Esophagus squamous epithelium (tissue), 5 donors: ENCODE measurements around the gene KRT8. TPM values are rescaled to one million over a fixed set of nuclear protein-coding genes. Genes with fewer than 3 reads are reported as not detected.

Experiments
- DNase-seq: peaks from one replicate; lab custom pipeline; 2025; lab: John Stamatoyannopoulos, UW
- H3K27ac ChIP-seq, 4 donors: fragments of 200-600 bp; sonication (generic); one replicate each; pipeline ENCODE4 v1.5.1; 2016 to 2019; ENCODE audit warnings: mild to moderate bottlenecking in 1 of 4
- H3K27me3 ChIP-seq, 4 donors: fragments of 200-600 bp; sonication (generic); 1 replicate in 3 of 4; 2 replicates in 1 of 4; pipeline versions ENCODE4 v1.5.1 to v1.6.0; 2017 to 2021; ENCODE audit warnings: antibody characterized with exemption in 1 of 4
- H3K36me3 ChIP-seq, 3 donors: fragments of 200-600 bp; sonication (generic); one replicate each; pipeline ENCODE4 v1.5.1; 2016 to 2019
- H3K4me1 ChIP-seq, 3 donors: fragments of 200-600 bp; sonication (generic); one replicate each; pipeline ENCODE4 v1.5.1; 2017 to 2019
- H3K4me3 ChIP-seq, 4 donors: fragments of 200-600 bp; sonication (generic); 1 replicate in 3 of 4; 2 replicates in 1 of 4; pipeline ENCODE4 v1.5.1; 2016 to 2019; ENCODE audit warnings: mild to moderate bottlenecking in 2 of 4, moderate library complexity in 1 of 4
- H3K9me3 ChIP-seq, 3 donors: fragments of 200-600 bp; sonication (generic); one replicate each; pipeline ENCODE4 v1.5.1; 2016 to 2019
- CTCF ChIP-seq, 6 experiments: fragments of 450-650 bp in 4 of 6; fragments of 200-600 bp in 2 of 6; sonication (generic) in 2 of 6; IDR thresholded peaks; one replicate each; pipeline ENCODE4 v1.5.1; 2016 to 2019; ENCODE audit warnings: antibody characterized with exemption in 6 of 6, mild to moderate bottlenecking in 4 of 6, moderate library complexity in 4 of 6
- POLR2A ChIP-seq, 4 donors: fragments of 450-650 bp; IDR thresholded peaks; one replicate each; pipeline ENCODE4 v1.6.1; 2017; ENCODE audit warnings: antibody characterized with exemption in 4 of 4, mild to moderate bottlenecking in 4 of 4, moderate library complexity in 3 of 4
- WGBS, 2 donors: methylation state at CpG; one replicate each; pipeline ENCODE4 v1.1.5; 2018; 5-methylcytosine and 5-hydroxymethylcytosine counted together
- intact Hi-C: fragments of 100-400 bp; cut with DNase I; formaldehyde crosslinking; loops from one replicate; pipeline ENCODE4 v1.15.0; 2022
- total RNA-seq, 4 donors: library from RNA; depleted of rRNA; stranded (reverse); fragments of >200 nt; gene quantifications; one replicate each; pipeline ENCODE4 v1.1.0, GENCODE V29; 2016
- donor health status: DM: yes; HTN: yes; CAD: no.

KRT8 gene
- total RNA-seq, 4 donors from 2014 or later, result 27.2 to 50.2 (median 38.2) TPM

GRCh38 chr12:52918784-52919183 lies 13.9 kb upstream of the KRT8 start:
- no peak overlapping the region for H3K27ac ChIP-seq
- H3K9me3 ChIP-seq, result no peaks in the 10 kb centered on the region
- WGBS, 2 donors, result 63 to 85% methylated on average over 2 of the region's 2 CpGs
- intact Hi-C loops, result no loop called here
- no peaks in the 10 kb centered on the region for H3K4me1 ChIP-seq
- TF ChIP-seq CTCF (IDR thresholded peaks at IDR 0.05) (no peak), POLR2A (IDR thresholded peaks at IDR 0.05) (no peak)
- DNase-seq, result no peak
- H3K4me3 ChIP-seq, result no peak overlapping the region
- peaks cover 0 to 12% (median 0%) of the 10 kb centered on the region in 4 donors for H3K27me3 ChIP-seq
- no peaks in the 10 kb centered on the region for H3K36me3 ChIP-seq

GRCh38 chr12:52918351-52918750 lies 13.5 kb upstream of the KRT8 start:
- intact Hi-C loops, result no loop called here
- H3K27ac ChIP-seq, result no peak overlapping the region
- H3K9me3 ChIP-seq, result no peaks in the 10 kb centered on the region
- H3K4me3 ChIP-seq, result no peak overlapping the region
- TF ChIP-seq CTCF (IDR thresholded peaks at IDR 0.05), result no peak
- no peak for TF ChIP-seq POLR2A (IDR thresholded peaks at IDR 0.05)
- no peaks in the 10 kb centered on the region for H3K4me1 ChIP-seq
- DNase-seq, result no peak
- 60 to 76% methylated on average over 7 to 8 of the region's 8 CpGs for WGBS, 2 donors
- H3K36me3 ChIP-seq, result no peaks in the 10 kb centered on the region
- peaks cover 0 to 12% (median 0%) of the 10 kb centered on the region in 4 donors for H3K27me3 ChIP-seq

GRCh38 chr12:52917800-52918199 lies 12.9 kb upstream of the KRT8 start:
- intact Hi-C loops, result no loop called here
- WGBS, 2 donors, result 100% methylated on average over 1 of the region's 1 CpG
- DNase-seq, result no peak

GRCh38 chr12:52916216-52916615 lies 11.3 kb upstream of the KRT8 start:
- no peak overlapping the region for H3K4me3 ChIP-seq
- H3K4me1 ChIP-seq, result no peaks in the 10 kb centered on the region
- DNase-seq, result no peak
- peaks cover 0 to 21% (median 0%) of the 10 kb centered on the region in 4 donors for H3K27me3 ChIP-seq
- no peaks in the 10 kb centered on the region for H3K36me3 ChIP-seq
- WGBS, 2 donors, result 47 to 79% methylated on average over 3 of the region's 3 CpGs
- TF ChIP-seq CTCF (IDR thresholded peaks at IDR 0.05) (no peak), POLR2A (IDR thresholded peaks at IDR 0.05) (no peak)
- H3K9me3 ChIP-seq, result no peaks in the 10 kb centered on the region
- no peak overlapping the region for H3K27ac ChIP-seq
- intact Hi-C loops, result no loop called here

More at GRCh38 chr12:52917800-52918199, 12.9 kb upstream of the KRT8 start:
- H3K27ac ChIP-seq, result no peak overlapping the region
- no peaks in the 10 kb centered on the region for H3K4me1 ChIP-seq
- H3K4me3 ChIP-seq, result no peak overlapping the region
- no peak for TF ChIP-seq POLR2A (IDR thresholded peaks at IDR 0.05)
- TF ChIP-seq CTCF (IDR thresholded peaks at IDR 0.05), result no peak
- no peaks in the 10 kb centered on the region for H3K36me3 ChIP-seq
- peaks cover 0 to 15% (median 0%) of the 10 kb centered on the region in 4 donors for H3K27me3 ChIP-seq
- no peaks in the 10 kb centered on the region for H3K9me3 ChIP-seq

- intact Hi-C loops, result no loop called here
- no peak overlapping the region for H3K4me3 ChIP-seq
- H3K27me3 ChIP-seq, result peaks cover 0 to 21% (median 0%) of the 10 kb centered on the region in 4 donors
- no peak overlapping the region for H3K27ac ChIP-seq
- no peak for DNase-seq
- H3K4me1 ChIP-seq, result no peaks in the 10 kb centered on the region
- TF ChIP-seq POLR2A (IDR thresholded peaks at IDR 0.05) (no peak), CTCF (IDR thresholded peaks at IDR 0.05) (no peak)
- no peaks in the 10 kb centered on the region for H3K9me3 ChIP-seq
- no peaks in the 10 kb centered on the region for H3K36me3 ChIP-seq
- WGBS, 2 donors, result 76 to 87% methylated on average over 5 of the region's 5 CpGs
These were observed 10.8 kb upstream of the KRT8 start for GRCh38 chr12:52915637-52916036.
